ENCODE data around the gene NKX6-1. TPM values are rescaled to one million over a fixed set of nuclear protein-coding genes. Genes with fewer than 3 reads are reported as not detected.

NKX6-1 gene
- total RNA-seq, 1 donor from 2014 or later = not detected

DNA sequence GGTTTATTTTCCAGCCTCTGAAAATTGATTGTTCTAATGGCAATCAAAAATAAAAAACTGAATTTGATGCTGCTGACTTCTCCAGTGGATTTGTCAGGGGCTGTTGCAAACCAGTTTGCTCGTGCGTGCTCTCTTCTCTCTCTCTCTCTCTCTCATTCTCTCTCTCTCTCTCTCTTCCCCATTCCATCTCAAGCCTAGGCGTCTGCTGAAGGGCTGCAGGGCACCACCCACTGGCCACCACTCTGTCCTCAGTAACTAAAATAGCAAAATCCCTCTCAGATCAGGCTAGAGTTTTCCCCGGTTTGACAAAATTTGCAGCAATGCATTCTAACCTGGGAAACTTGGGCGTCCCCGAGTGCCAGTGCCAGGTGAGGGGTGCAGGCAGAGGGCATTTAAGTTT lies 19.4 kb downstream of the NKX6-1 start:
- DNase-seq (ENCODE audit: low spot score) = no peak

DNA sequence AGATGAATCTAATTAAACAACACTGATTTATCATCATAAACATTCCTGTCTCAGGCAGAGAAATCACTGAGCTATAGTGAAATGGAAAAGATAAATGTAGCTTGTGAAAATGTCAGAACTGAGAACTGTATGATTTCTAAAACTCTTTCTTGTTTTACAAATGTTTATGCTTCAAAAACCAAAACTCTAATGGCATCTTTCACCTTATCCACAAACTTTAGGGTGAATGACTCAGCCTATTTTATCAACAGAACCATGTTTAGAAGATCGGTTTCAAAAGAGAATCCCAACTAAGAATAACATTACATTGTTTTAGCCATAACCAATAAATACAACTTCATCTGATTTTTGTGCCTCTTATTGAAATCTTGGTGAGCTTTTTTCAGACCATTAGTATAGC lies 21.4 kb downstream of the NKX6-1 start:
- no peak for DNase-seq (ENCODE audit: low spot score)

DNA sequence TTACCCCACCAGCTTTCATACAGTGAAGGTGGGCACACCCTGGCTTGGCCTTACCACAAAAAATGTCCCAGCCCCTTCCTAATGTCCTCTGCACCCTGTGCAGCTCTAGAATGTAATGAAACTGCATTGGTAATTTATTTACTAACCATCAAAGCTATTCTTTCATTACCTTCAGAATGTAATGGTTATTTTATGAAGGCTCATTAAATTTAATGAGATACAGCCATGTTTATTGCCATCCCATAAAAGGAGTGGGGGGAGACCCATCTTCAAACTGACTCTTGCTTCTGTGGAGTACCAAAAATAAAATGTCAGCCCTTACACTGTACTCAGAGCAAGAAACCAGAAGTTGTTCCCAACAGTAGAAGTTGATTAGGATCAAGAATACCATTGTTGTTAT lies 25.0 kb downstream of the NKX6-1 start:
- no peak for DNase-seq (ENCODE audit: low spot score)

DNA sequence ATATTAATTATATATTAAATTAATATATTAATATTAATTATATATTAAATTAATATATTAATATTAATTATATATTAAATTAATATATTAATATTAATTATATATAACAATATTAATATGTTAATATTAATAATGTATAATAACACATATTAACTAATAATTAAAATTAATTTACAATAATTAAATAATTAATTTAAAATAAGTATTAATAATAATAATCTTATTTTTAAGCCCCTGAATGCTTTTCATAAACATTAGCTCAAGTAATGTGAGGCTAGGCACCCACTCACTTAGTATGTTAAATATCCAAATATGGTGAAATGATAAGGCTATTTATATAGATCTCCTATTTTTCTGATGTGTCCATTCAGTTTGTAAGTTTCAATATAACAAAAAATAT lies 26.9 kb downstream of the NKX6-1 start:
- DNase-seq (ENCODE audit: low spot score) = no peak

DNA sequence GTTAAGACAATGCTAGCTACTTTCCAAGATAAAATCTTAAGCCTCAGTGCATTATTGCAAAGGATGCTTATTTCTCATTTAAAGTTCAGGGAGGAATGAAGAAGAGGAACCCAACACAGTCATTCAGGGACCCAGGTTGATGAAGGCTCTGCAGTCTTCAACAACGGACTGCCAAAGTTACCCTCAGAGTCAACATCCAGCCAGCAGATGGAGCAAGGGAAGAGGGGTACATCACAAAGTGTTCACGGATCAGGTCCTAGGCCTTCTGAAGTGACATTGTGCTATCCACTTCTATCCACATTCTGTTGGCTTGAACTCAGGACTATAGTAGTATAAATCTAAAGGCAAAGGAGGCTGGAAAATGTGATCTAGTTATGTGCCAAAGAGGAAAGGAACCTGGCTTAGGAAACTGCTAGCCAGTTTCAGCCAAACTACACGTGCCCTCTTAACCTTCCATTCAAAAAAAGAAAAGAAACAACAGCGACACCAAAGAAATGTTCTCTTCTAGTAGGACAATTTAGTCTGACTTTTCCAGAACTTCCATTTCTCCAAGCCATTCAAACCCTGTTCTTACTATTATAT lies 28.8 kb downstream of the NKX6-1 start:
- DNase-seq (ENCODE audit: low spot score) = no peak

DNA sequence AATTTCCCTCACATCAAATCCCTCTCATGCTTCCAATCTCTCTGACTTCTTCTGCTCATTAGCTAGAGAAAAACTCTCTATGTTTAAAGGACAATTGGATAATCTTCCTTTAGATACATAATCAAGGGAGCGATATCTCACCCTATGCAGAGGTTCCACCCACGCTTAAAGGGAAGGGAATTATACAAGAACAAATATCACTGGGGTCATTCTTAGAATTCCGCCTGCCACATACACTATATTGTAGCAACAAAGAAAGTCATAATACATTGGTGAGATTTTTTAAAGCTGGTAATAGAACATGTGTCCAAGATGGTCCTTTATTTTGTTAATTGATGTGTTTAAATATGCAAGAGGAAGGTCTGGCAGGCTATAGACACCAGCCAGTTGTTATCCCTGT lies 31.5 kb downstream of the NKX6-1 start:
- DNase-seq (ENCODE audit: low spot score) = no peak

DNA sequence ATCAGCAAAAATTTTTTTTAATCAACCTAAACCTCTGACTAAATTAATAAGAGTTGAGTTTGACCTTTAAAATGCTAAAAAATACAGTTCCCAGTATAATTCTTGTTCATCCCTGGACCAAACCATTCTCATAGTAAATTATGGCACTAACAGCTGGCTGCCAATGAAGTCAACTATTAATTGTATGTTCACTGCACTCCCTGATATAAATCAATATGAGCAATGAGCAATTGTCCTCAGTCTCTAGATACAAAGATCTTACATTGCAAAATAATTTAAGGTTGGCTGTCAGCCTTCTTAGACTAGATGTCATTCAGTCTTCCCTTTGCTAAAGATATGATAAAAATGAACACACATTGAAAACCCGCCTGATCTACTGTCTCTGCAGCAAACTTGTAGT lies 39.3 kb downstream of the NKX6-1 start:
- DNase-seq (ENCODE audit: low spot score) = no peak

DNA sequence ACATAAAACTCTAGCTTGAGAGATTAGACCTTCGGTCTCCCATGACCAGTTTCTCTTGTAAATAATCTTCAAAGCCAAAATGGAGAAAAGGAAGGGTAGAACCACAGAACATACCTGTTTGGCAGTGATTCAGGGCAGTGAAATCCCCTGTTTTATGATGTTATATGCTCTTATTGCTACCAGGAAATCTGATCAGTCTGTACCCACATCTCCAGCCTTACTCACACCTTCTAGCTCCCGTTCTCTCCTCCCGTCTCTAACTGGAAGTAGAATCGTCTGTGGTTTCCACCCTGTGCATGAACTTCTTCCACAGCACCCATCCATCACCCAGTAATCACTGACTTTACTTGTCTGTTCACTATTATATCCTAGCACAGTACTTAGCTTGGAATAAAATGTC lies 42.9 kb downstream of the NKX6-1 start:
- DNase-seq (ENCODE audit: low spot score) = no peak

DNA sequence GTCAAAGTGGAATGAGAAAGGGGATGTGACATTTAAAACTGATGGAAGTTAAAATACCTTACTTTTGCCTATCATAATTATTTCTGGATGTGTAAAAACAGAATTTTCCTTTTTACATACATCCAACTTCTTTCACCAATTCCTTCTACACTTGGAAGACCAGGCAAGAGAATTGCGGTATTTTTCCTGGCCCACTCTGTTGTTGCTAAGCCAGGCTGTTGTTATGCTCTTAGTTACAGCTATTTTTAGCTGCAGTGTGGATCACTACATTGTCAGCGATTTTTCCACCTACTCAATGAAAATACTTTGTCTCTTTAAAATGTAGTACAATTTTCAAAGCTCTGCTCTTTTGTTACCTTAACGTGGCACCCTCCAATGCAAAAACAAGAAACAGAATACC lies 43.4 kb downstream of the NKX6-1 start:
- no peak for DNase-seq (ENCODE audit: low spot score)

DNA sequence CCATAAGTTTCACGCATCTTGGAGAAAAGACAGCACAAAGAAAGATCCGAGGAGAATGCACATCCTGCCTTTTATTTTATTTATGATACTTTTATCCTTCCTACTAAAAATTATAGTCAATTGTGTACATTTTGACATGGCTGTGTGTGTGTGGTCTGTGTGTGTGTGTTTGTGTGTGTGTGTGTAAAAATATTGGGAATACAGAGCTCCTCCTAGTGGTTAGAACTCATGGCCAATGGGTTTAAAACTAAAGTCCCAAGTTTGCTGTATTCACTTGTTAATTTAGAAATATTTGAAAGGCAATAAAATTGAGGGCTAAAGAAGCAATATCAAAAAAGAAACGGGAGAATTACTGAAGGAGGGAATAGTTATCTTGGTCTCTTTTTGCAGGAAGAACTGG lies 47.5 kb downstream of the NKX6-1 start:
- no peak for DNase-seq (ENCODE audit: low spot score)

DNA sequence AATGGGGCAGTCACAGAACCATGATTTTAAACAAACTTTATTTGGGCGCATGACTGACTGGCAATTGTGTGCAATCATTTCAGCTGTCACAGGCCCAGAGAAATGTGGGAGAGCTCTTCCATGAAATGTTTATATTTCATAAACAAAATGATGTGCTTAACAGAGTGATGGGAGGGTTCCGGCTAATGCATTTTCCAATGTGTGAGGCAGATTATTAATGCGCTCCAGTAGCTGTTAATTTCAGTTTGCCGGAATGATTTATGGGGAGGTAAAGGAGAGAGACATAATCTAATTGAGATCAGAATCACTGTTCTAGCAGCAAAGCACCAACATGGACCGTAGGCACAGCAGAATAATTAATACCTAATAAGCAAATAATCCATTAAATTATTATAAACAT lies 55.6 kb downstream of the NKX6-1 start:
- no peak for DNase-seq (ENCODE audit: low spot score)

DNA sequence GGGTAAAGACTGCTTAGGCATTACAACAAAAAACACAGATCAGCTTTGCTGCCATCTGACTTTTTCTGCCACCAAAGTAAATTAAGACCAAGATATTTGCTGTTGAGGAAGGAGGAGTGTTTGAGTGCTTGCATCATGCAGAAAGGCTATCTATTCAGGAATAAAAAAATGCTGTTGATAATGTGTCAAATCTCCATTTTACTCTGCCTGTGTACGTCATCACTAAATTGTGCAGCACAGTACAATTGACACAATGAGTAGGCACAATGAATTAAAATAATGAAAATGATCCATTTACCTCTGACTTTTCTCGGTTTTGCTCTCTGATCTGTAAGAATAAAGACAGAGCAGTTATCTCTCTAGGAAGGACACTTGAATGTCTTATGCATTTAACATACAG lies 56.3 kb downstream of the NKX6-1 start:
- no peak for DNase-seq (ENCODE audit: low spot score)

Other genes with a start within 250 kb of the NKX6-1 start
- gene CDS1, start 83.8 kb upstream of the NKX6-1 start, total RNA-seq = 40.2 TPM